Gastrocnemius medialis (tissue), 4 donors: ENCODE measurements around the gene FIP1L1.

Experiments
- POLR2A ChIP-seq, 2 donors: fragments of 450-650 bp; IDR thresholded peaks; one replicate each; pipeline ENCODE4 v1.6.1; 2017; ENCODE audit warnings: antibody characterized with exemption in 2 of 2, mild to moderate bottlenecking in 2 of 2, moderate library complexity in 2 of 2
- TF ChIP-seq, protein P1 (sequence below), 5 experiments: fragments of 450-650 bp in 3 of 5; fragments of 200-600 bp in 2 of 5; sonication (generic) in 2 of 5; IDR thresholded peaks in 4 of 5; conservative IDR thresholded peaks in 1 of 5; 1 replicate in 4 of 5; 2 replicates in 1 of 5; pipeline ENCODE4 v1.5.1; 2016 to 2019; ENCODE audit warnings: antibody characterized with exemption in 5 of 5, mild to moderate bottlenecking in 3 of 5, moderate library complexity in 3 of 5

DNA sequence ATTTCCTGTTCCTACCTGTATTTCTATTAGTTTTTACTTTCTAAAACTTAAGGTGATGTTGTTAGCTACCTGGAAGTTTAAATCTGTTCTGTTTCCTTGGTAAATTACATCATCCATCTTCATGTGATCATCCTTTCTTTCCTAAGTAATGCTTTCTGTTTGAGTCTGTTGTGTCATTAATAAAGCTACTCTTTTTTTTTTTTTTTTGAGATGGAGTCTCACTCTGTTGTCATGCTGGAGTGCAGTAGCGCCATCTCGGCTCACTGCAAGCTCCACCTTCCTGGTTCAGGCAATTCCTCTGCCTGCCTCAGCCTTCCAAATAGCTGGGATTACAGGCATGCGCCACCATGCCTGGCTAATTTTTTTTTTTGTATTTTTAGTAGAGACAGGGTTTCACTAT is 73.3 kb downstream of the FIP1L1 start:
- TF ChIP-seq POLR2A (IDR thresholded peaks at IDR 0.05) = no peak
- TF ChIP-seq, protein P1, sequence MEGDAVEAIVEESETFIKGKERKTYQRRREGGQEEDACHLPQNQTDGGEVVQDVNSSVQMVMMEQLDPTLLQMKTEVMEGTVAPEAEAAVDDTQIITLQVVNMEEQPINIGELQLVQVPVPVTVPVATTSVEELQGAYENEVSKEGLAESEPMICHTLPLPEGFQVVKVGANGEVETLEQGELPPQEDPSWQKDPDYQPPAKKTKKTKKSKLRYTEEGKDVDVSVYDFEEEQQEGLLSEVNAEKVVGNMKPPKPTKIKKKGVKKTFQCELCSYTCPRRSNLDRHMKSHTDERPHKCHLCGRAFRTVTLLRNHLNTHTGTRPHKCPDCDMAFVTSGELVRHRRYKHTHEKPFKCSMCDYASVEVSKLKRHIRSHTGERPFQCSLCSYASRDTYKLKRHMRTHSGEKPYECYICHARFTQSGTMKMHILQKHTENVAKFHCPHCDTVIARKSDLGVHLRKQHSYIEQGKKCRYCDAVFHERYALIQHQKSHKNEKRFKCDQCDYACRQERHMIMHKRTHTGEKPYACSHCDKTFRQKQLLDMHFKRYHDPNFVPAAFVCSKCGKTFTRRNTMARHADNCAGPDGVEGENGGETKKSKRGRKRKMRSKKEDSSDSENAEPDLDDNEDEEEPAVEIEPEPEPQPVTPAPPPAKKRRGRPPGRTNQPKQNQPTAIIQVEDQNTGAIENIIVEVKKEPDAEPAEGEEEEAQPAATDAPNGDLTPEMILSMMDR (IDR thresholded peaks at IDR 0.05 in 4 of 5, conservative IDR thresholded peaks at IDR 0.05 in 1 of 5) = no peak
